ENCODE data around the gene DNAH2.

DNAH2 gene

DNA sequence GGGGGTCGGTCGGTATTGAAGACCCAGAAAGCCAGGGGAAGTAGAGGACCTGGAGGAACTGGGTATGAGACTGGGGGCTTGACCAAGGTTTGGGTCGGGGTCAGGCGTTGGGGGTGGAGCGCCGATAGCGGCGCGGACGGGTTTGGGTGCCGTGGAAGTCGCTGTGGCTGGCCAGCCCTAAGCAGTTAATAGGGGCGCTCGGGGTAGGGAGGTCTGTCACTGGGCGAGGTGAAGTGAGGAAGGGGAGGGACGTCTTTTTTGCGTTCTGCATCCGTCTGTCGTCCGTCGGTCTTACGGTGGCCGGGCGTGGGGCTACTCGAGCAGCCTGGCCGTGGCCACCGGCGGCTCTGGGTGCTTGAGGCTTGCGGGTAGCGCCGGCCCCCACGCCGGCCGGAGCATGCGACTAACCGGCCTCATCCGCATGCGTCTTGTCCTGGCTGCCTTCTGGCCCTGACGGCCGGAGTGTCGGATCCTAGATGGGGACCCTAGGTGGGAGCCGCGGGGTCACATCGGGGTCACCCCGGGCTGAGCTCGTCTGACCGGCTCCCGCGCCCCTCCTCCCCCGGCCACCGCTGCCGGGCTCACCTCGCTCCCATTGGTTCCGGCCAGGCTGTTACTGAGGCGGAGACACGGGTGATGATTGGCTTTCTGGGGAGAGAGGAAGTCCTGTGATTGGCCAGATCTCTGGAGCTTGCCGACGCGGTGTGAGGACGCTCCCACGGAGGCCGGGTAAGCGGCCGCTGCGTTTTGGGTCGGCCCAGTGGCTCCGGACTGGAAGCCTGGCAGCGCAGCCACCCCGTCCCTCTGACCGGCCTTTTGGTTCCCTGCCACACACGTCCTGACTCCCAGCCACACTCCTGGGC lies 127.0 kb downstream of the DNAH2 start:
- H3K9me3 ChIP-seq (ENCODE audit: control extremely low read depth in 1 of 5, control insufficient read depth in 4 of 5, insufficient read depth in 2 of 5, low read depth in 1 of 5, low read length in 4 of 5): no peaks in the 10 kb centered on the region
- peaks cover 11 to 55% (median 53%) of the 10 kb centered on the region in 4 experiments for H3K4me1 ChIP-seq (ENCODE audit: control extremely low read depth in 1 of 4, control insufficient read depth in 4 of 4, insufficient read depth in 4 of 4, low read length in 3 of 4)
- 0% methylated on average over 51 of the region's 71 CpGs for WGBS (ENCODE audit: insufficient coverage)
- H3K27ac ChIP-seq (ENCODE audit: insufficient read depth in 1 of 2, low read depth in 1 of 2, low read length in 2 of 2, poor library complexity in 1 of 2, severe bottlenecking in 2 of 2): peak overlapping the region; percentile 94 to 96
- peak; percentile 88 to 91 (median 90) for DNase-seq
- ChIA-PET CTCF (interaction anchor here (0.8 to 2.8 kb wide), 14 partner anchors 8 to 28 kb away, joined by 3 to 27 read pairs (median 4); partner anchors contain the start of genes CYB5D1, KDM6B and NAA38), POLR2A (interaction anchor here (0.5 to 4.1 kb wide), 8 partner anchors 9 to 166 kb away, joined by 3 to 37 read pairs (median 4); partner anchors contain the start of genes KDM6B and NAA38)
- peaks cover 5 to 52% (median 31%) of the 10 kb centered on the region in 4 experiments for H3K36me3 ChIP-seq (ENCODE audit: control insufficient read depth in 4 of 4, insufficient read depth in 4 of 4, low read length in 3 of 4)
- H3K4me3 ChIP-seq (ENCODE audit: control insufficient read depth in 1 of 7, extremely low read depth in 1 of 7, insufficient read depth in 4 of 7, low read depth in 2 of 7, low read length in 6 of 7): peak overlapping the region; percentile 59 to 90 (median 78)
- no peaks in the 10 kb centered on the region for H3K27me3 ChIP-seq (replicated peaks in 2 of 5; ENCODE audit: control insufficient read depth in 4 of 5, insufficient read depth in 5 of 5, low read length in 4 of 5)

DNA sequence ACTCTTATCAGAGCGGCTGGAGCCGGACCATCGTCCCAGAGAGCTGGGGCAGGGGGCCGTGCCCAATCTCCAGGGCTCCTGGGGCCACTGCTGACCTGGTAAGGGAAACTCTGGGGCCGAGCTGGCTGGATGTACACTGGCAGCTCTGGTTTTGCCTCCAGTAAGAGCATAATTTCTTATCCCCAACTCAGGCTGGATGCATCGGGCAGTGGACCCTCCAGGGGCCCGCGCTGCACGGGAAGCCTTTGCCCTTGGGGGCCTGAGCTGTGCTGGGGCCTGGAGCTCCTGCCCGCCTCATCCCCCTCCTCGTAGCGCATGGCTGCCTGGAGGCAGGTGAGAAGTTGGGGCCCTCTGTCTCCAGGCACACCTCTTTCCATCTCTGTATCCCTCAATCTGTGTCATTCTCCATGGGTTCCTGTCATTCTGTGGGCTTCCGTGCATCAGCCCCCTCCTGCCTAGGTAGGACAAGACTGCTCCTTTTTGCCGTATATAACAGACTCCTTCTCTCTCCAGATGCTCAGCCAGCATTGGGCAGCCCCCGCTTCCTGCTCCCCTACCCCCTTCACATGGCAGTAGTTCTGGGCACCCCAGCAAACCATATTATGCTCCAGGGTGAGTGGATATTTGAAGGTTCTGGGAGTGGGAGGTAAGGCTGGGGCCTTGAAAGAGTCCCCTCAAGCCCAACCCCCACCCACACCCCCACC lies 128.0 kb downstream of the DNAH2 start:
- H3K9me3 ChIP-seq (ENCODE audit: control extremely low read depth in 1 of 5, control insufficient read depth in 4 of 5, insufficient read depth in 2 of 5, low read depth in 1 of 5, low read length in 4 of 5): no peaks in the 10 kb centered on the region
- no peaks in the 10 kb centered on the region for H3K27me3 ChIP-seq (replicated peaks in 2 of 5; ENCODE audit: control insufficient read depth in 4 of 5, insufficient read depth in 5 of 5, low read length in 4 of 5)
- H3K36me3 ChIP-seq (ENCODE audit: control insufficient read depth in 4 of 4, insufficient read depth in 4 of 4, low read length in 3 of 4): peaks cover 7 to 55% (median 35%) of the 10 kb centered on the region in 4 experiments
- H3K27ac ChIP-seq (ENCODE audit: insufficient read depth in 1 of 2, low read depth in 1 of 2, low read length in 2 of 2, poor library complexity in 1 of 2, severe bottlenecking in 2 of 2): peak overlapping the region; percentile 94 to 96
- ChIA-PET POLR2A (interaction anchor here (1.0 to 4.1 kb wide), 6 partner anchors 8 to 24 kb away, joined by 3 to 37 read pairs (median 6); partner anchors contain the start of genes KDM6B and NAA38), CTCF (interaction anchor here (0.8 to 2.8 kb wide), 10 partner anchors 9 to 29 kb away, joined by 3 to 27 read pairs (median 4); partner anchors contain the start of genes KDM6B and NAA38)
- H3K4me3 ChIP-seq (ENCODE audit: control insufficient read depth in 1 of 7, extremely low read depth in 1 of 7, insufficient read depth in 4 of 7, low read depth in 2 of 7, low read length in 6 of 7): peak overlapping the region in 5 of 7 experiments; percentile 73 to 90 (median 80)
- WGBS (ENCODE audit: insufficient coverage): 94% methylated on average over 12 of the region's 15 CpGs
- no peak for DNase-seq
- H3K4me1 ChIP-seq (ENCODE audit: control extremely low read depth in 1 of 4, control insufficient read depth in 4 of 4, insufficient read depth in 4 of 4, low read length in 3 of 4): peaks cover 7 to 46% (median 44%) of the 10 kb centered on the region in 4 experiments

DNA sequence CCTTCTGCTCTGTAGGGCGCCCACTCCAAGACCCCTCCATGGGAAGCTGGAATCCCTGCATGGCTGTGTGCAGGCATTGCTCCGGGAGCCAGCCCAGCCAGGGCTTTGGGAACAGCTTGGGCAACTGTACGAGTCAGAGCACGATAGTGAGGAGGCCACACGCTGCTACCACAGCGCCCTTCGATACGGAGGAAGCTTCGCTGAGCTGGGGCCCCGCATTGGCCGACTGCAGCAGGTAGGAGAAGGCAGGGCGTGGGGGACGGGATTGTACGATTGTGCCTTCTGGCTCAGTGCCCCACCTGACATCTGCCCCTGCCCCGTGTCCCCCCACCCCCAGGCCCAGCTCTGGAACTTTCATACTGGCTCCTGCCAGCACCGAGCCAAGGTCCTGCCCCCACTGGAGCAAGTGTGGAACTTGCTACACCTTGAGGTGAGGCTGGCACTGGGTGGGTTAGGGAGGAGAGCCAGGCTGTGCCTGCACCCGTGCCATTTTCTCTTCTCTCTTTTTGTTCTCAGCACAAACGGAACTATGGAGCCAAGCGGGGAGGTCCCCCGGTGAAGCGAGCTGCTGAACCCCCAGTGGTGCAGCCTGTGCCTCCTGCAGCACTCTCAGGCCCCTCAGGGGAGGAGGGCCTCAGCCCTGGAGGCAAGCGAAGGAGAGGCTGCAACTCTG lies 128.7 kb downstream of the DNAH2 start:
- peaks cover under 1 to 40% (median 38%) of the 10 kb centered on the region in 4 experiments for H3K4me1 ChIP-seq (ENCODE audit: control extremely low read depth in 1 of 4, control insufficient read depth in 4 of 4, insufficient read depth in 4 of 4, low read length in 3 of 4)
- no peak overlapping the region for H3K27ac ChIP-seq (ENCODE audit: insufficient read depth in 1 of 2, low read depth in 1 of 2, low read length in 2 of 2, poor library complexity in 1 of 2, severe bottlenecking in 2 of 2)
- H3K27me3 ChIP-seq (replicated peaks in 2 of 5; ENCODE audit: control insufficient read depth in 4 of 5, insufficient read depth in 5 of 5, low read length in 4 of 5): no peaks in the 10 kb centered on the region
- no peaks in the 10 kb centered on the region for H3K9me3 ChIP-seq (ENCODE audit: control extremely low read depth in 1 of 5, control insufficient read depth in 4 of 5, insufficient read depth in 2 of 5, low read depth in 1 of 5, low read length in 4 of 5)
- no peak for DNase-seq
- POLR2A ChIA-PET: interaction anchor here (4.1 kb wide), 1 partner anchor 11 kb away, joined by 37 read pairs; no protein-coding TSS in a partner anchor
- 98% methylated on average over 16 of the region's 22 CpGs for WGBS (ENCODE audit: insufficient coverage)
- no peak overlapping the region for H3K4me3 ChIP-seq (ENCODE audit: control insufficient read depth in 1 of 7, extremely low read depth in 1 of 7, insufficient read depth in 4 of 7, low read depth in 2 of 7, low read length in 6 of 7)
- CTCF ChIA-PET: interaction anchor here (1.0 to 2.8 kb wide), 2 partner anchors 11 to 12 kb away, joined by 3 to 27 read pairs; partner anchors contain the start of genes CYB5D1, KDM6B and NAA38
- peaks cover 8 to 56% (median 35%) of the 10 kb centered on the region in 4 experiments for H3K36me3 ChIP-seq (ENCODE audit: control insufficient read depth in 4 of 4, insufficient read depth in 4 of 4, low read length in 3 of 4)

DNA sequence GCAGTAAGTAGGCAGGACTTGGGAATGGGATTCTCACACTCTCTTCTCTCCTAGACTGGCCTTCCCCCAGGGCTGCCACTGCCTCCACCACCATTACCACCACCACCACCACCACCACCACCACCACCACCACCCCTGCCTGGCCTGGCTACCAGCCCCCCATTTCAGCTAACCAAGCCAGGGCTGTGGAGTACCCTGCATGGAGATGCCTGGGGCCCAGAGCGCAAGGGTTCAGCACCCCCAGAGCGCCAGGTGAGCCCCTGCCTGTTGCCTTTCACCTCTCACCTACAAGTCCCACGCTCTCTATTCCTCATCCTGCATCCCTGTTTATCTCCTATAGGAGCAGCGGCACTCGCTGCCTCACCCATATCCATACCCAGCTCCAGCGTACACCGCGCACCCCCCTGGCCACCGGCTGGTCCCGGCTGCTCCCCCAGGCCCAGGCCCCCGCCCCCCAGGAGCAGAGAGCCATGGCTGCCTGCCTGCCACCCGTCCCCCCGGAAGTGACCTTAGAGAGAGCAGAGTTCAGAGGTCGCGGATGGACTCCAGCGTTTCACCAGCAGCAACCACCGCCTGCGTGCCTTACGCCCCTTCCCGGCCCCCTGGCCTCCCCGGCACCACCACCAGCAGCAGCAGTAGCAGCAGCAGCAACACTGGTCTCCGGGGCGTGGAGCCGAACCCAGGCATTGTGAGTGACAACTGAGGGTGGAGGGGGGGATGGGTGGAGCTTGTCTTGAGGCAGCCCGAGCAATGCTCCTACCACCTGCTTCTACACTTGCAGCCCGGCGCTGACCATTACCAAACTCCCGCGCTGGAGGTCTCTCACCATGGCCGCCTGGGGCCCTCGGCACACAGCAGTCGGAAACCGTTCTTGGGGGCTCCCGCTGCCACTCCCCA lies 129.5 kb downstream of the DNAH2 start:
- Histone ChIP-seq H3K27me3 (replicated peaks in 2 of 5; ENCODE audit: control insufficient read depth in 4 of 5, insufficient read depth in 5 of 5, low read length in 4 of 5) (no peaks in the 10 kb centered on the region), H3K9me3 (ENCODE audit: control extremely low read depth in 1 of 5, control insufficient read depth in 4 of 5, insufficient read depth in 2 of 5, low read depth in 1 of 5, low read length in 4 of 5) (no peaks in the 10 kb centered on the region), H3K27ac (ENCODE audit: insufficient read depth in 1 of 2, low read depth in 1 of 2, low read length in 2 of 2, poor library complexity in 1 of 2, severe bottlenecking in 2 of 2) (no peak overlapping the region), H3K36me3 (ENCODE audit: control insufficient read depth in 4 of 4, insufficient read depth in 4 of 4, low read length in 3 of 4) (peaks cover 8 to 62% (median 37%) of the 10 kb centered on the region in 4 experiments), H3K4me3 (ENCODE audit: control insufficient read depth in 1 of 7, extremely low read depth in 1 of 7, insufficient read depth in 4 of 7, low read depth in 2 of 7, low read length in 6 of 7) (no peak overlapping the region), H3K4me1 (ENCODE audit: control extremely low read depth in 1 of 4, control insufficient read depth in 4 of 4, insufficient read depth in 4 of 4, low read length in 3 of 4) (peaks cover 0 to 41% (median 37%) of the 10 kb centered on the region in 4 experiments)
- 99% methylated on average over 14 of the region's 34 CpGs for whole genome bisulfite sequencing (ENCODE audit: insufficient coverage)
- POLR2A ChIA-PET: interaction anchor here (5.0 kb wide), 1 partner anchor 12 kb away, joined by 28 read pairs; the partner anchor contains the start of gene KDM6B
- CTCF ChIA-PET: interaction anchor here (1.0 to 2.8 kb wide), 2 partner anchors 10 to 13 kb away, joined by 3 to 27 read pairs; partner anchors contain the start of genes CYB5D1, KDM6B and NAA38
- DNase-seq: no peak

DNA sequence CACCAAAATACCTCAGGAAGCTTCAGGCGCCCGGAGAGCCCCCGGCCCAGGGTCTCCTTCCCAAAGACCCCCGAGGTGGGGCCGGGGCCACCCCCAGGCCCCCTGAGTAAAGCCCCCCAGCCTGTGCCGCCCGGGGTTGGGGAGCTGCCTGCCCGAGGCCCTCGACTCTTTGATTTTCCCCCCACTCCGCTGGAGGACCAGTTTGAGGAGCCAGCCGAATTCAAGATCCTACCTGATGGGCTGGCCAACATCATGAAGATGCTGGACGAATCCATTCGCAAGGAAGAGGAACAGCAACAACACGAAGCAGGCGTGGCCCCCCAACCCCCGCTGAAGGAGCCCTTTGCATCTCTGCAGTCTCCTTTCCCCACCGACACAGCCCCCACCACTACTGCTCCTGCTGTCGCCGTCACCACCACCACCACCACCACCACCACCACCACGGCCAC lies 130.6 kb downstream of the DNAH2 start:
- DNase-seq: no peak
- ChIA-PET CTCF (no interaction called here), POLR2A (interaction anchor here (5.0 kb wide), 1 partner anchor 13 kb away, joined by 28 read pairs; the partner anchor contains the start of gene KDM6B)
- 91% methylated on average over 7 of the region's 20 CpGs for WGBS (ENCODE audit: insufficient coverage)
- Histone ChIP-seq H3K4me1 (ENCODE audit: control extremely low read depth in 1 of 4, control insufficient read depth in 4 of 4, insufficient read depth in 4 of 4, low read length in 3 of 4) (peaks cover 0 to 36% (median 28%) of the 10 kb centered on the region in 4 experiments), H3K36me3 (ENCODE audit: control insufficient read depth in 4 of 4, insufficient read depth in 4 of 4, low read length in 3 of 4) (peaks cover 8 to 73% (median 45%) of the 10 kb centered on the region in 4 experiments), H3K9me3 (ENCODE audit: control extremely low read depth in 1 of 5, control insufficient read depth in 4 of 5, insufficient read depth in 2 of 5, low read depth in 1 of 5, low read length in 4 of 5) (no peaks in the 10 kb centered on the region), H3K4me3 (ENCODE audit: control insufficient read depth in 1 of 7, extremely low read depth in 1 of 7, insufficient read depth in 4 of 7, low read depth in 2 of 7, low read length in 6 of 7) (no peak overlapping the region), H3K27ac (ENCODE audit: insufficient read depth in 1 of 2, low read depth in 1 of 2, low read length in 2 of 2, poor library complexity in 1 of 2, severe bottlenecking in 2 of 2) (no peak overlapping the region), H3K27me3 (replicated peaks in 2 of 5; ENCODE audit: control insufficient read depth in 4 of 5, insufficient read depth in 5 of 5, low read length in 4 of 5) (no peaks in the 10 kb centered on the region)
